Loucy (cell line): ENCODE results near the gene ACTA2.

Source experiments
- EZH2phosphoT487 ChIP-seq: fragments of 200-600 bp; IDR thresholded peaks from 2 replicates; pipeline ENCODE4 v1.6.1; 2018; ENCODE audit warnings: antibody characterized with exemption, mild to moderate bottlenecking, moderate library complexity, borderline replicate concordance
- TF ChIP-seq, protein P1 (sequence below): fragments of 200-600 bp; sonication (generic); conservative IDR thresholded peaks from 2 replicates; pipeline ENCODE4 v1.5.1; 2014; ENCODE audit warnings: mild to moderate bottlenecking, antibody characterized with exemption, low read length

DNA sequence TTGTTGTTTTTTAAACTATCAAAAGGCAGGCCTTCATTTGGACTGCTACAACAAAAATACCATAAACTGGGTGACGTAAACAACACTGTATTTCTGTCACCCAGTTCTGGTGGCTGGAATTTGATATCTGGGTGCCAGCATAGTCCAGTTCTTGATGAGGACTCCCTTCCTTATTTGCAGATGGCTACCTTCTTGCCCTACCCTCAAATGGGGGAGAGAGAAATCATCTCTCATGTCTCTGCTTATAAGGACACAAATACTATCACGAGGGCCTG, 25.2 kb downstream of the ACTA2 start:
- TF ChIP-seq, protein P1, sequence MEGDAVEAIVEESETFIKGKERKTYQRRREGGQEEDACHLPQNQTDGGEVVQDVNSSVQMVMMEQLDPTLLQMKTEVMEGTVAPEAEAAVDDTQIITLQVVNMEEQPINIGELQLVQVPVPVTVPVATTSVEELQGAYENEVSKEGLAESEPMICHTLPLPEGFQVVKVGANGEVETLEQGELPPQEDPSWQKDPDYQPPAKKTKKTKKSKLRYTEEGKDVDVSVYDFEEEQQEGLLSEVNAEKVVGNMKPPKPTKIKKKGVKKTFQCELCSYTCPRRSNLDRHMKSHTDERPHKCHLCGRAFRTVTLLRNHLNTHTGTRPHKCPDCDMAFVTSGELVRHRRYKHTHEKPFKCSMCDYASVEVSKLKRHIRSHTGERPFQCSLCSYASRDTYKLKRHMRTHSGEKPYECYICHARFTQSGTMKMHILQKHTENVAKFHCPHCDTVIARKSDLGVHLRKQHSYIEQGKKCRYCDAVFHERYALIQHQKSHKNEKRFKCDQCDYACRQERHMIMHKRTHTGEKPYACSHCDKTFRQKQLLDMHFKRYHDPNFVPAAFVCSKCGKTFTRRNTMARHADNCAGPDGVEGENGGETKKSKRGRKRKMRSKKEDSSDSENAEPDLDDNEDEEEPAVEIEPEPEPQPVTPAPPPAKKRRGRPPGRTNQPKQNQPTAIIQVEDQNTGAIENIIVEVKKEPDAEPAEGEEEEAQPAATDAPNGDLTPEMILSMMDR = no peak
- TF ChIP-seq EZH2phosphoT487 = no peak
